ENCODE measurements around the gene MEST. TPM values are rescaled to one million over a fixed set of nuclear protein-coding genes. Genes with fewer than 3 reads are reported as not detected.

Gene MEST
- total RNA-seq, 4 donors from 2014 or later, result 1.4 to 2.3 (median 1.7) TPM

DNA sequence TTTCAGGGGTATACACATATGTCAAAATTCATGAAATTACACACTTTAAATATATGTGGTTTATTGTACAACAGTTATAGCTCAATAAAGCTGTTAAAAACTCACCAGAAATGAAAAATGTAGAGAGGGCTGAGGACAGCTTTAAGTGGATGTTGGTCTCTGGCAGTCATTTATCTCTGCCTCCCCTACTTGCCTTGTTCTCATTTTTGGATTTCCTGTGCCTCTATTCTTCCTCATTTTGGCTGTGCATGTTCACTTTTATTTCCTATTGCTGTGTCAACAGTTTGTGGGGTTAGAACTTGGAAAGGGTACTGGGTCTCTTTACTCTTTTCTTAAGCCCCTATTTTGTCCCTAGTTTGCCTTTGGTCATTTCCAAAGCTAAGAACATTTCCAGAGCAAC is 18.6 kb upstream of the MEST start:
- no peaks in the 10 kb centered on the region for H3K4me1 ChIP-seq
- peaks cover 0 to 9% (median 0%) of the 10 kb centered on the region in 3 donors for H3K9me3 ChIP-seq
- intact Hi-C loops (cut with DNase I; ENCODE audit: low total_unique reads), result no loop called here
- ATAC-seq (no peak), DNase-seq (no peak)
- no peaks in the 10 kb centered on the region for H3K27me3 ChIP-seq
- no peak overlapping the region for H3K4me3 ChIP-seq
- in situ Hi-C loops (cut with MboI; ENCODE audit: low sequenced_read_pairs in 4 of 4), result no loop called here
- no peak overlapping the region for H3K27ac ChIP-seq
- no peaks in the 10 kb centered on the region for H3K36me3 ChIP-seq
- TF ChIP-seq, protein P1, sequence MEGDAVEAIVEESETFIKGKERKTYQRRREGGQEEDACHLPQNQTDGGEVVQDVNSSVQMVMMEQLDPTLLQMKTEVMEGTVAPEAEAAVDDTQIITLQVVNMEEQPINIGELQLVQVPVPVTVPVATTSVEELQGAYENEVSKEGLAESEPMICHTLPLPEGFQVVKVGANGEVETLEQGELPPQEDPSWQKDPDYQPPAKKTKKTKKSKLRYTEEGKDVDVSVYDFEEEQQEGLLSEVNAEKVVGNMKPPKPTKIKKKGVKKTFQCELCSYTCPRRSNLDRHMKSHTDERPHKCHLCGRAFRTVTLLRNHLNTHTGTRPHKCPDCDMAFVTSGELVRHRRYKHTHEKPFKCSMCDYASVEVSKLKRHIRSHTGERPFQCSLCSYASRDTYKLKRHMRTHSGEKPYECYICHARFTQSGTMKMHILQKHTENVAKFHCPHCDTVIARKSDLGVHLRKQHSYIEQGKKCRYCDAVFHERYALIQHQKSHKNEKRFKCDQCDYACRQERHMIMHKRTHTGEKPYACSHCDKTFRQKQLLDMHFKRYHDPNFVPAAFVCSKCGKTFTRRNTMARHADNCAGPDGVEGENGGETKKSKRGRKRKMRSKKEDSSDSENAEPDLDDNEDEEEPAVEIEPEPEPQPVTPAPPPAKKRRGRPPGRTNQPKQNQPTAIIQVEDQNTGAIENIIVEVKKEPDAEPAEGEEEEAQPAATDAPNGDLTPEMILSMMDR (IDR thresholded peaks at IDR 0.05 in 4 of 5, conservative IDR thresholded peaks at IDR 0.05 in 1 of 5), result no peak
- TF ChIP-seq POLR2A (IDR thresholded peaks at IDR 0.05), result no peak

DNA sequence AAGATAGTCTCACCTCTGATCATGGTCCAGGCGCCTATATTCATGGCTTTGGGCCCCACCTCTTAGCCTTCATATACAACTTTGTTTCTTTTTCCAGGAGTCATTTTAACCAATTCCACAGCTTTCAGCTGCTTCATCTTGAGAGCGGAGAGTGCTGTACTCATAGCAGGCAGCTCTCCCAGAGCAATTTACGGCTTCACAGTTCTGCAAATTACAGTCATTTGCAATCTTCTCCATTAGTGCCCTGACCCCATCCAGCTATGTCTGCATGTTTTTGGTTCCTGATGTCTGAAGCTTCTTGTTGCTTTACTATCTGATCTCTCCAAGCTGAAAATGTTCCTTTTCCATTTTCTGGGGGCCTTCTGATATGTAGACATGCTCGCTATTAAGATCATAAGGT is 18.0 kb upstream of the MEST start:
- H3K4me1 ChIP-seq, result no peaks in the 10 kb centered on the region
- no peaks in the 10 kb centered on the region for H3K27me3 ChIP-seq
- intact Hi-C loops (cut with DNase I; ENCODE audit: low total_unique reads) (no loop called here), in situ Hi-C loops (cut with MboI; ENCODE audit: low sequenced_read_pairs in 4 of 4) (no loop called here)
- H3K36me3 ChIP-seq, result no peaks in the 10 kb centered on the region
- ATAC-seq (no peak), DNase-seq (no peak)
- peaks cover 0 to 9% (median 0%) of the 10 kb centered on the region in 3 donors for H3K9me3 ChIP-seq
- TF ChIP-seq, protein P1 (IDR thresholded peaks at IDR 0.05 in 4 of 5, conservative IDR thresholded peaks at IDR 0.05 in 1 of 5), result no peak
- TF ChIP-seq POLR2A (IDR thresholded peaks at IDR 0.05), result no peak
- H3K27ac ChIP-seq, result no peak overlapping the region
- H3K4me3 ChIP-seq, result no peak overlapping the region

DNA sequence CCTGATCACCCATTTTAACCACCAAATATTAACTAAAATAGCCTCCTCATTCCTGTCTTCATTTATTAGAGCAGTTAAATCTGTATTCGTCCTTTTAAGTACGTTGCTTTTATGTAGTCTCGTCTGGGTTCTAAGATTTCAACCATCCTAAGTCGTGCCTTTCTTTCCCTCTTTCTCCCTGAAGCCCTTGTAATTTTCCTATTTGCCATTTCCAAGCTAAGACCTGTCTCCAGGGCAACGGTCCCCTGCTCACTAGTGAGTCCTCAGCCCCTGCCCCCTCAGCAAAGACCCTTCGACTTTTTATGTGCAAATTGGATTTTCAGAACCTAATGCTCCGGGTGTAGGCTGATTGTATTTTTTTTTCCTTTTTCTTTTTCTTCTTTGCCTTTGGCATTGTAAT is 16.1 kb upstream of the MEST start:
- H3K4me1 ChIP-seq, result no peaks in the 10 kb centered on the region
- no peak overlapping the region for H3K4me3 ChIP-seq
- in situ Hi-C loops (cut with MboI; ENCODE audit: low sequenced_read_pairs in 4 of 4), result no loop called here
- intact Hi-C loops (cut with DNase I; ENCODE audit: low total_unique reads), result no loop called here
- H3K27me3 ChIP-seq, result peaks cover 0 to 3% (median 0%) of the 10 kb centered on the region in 3 donors
- TF ChIP-seq, protein P1 (IDR thresholded peaks at IDR 0.05 in 4 of 5, conservative IDR thresholded peaks at IDR 0.05 in 1 of 5), result no peak
- TF ChIP-seq POLR2A (IDR thresholded peaks at IDR 0.05), result no peak
- no peaks in the 10 kb centered on the region for H3K36me3 ChIP-seq
- ATAC-seq, result no peak
- peaks cover 0 to 9% (median 0%) of the 10 kb centered on the region in 3 donors for H3K9me3 ChIP-seq
- H3K27ac ChIP-seq, result no peak overlapping the region
- no peak for DNase-seq

DNA sequence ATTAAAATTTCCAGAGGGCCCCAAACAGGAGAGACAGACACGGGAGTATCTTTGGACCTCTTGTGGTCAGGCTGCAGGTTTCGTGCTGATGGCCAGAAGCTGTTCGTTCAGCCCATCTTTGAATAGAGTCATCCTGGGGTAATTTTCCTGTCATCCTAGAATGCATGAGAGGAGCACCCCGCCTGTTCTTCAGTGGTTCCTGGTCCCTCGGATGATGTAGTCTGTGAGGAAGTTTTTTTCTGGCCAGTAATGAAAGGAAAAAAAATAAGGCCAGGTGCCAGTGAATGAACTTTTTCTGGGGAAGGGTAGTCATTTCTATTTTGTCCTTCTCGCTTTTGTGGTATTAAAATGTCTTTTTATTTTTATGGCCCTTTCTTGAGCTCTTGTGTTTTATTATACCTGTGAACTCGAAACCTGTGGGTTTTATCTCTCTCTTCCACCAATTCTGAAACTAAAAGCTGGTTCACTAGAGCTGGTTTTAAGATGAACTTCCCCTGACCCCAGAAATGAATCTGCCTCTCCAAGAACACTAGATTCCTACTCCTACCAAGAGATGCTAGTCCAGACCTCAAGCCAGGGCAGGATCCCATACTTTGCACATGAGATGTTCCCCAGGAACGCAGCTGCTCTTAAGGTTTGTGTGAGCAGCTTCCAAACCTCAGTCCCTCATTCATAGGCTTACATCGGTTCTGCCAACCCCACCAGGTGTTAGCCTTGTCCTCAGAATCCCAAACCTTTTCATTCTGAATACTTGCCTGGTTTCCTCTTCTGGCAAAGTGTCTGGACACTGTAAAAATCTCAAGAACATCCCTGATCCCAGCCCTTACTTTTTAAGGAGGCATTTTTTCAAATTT is 15.4 kb upstream of the MEST start:
- intact Hi-C loops (cut with DNase I; ENCODE audit: low total_unique reads) (no loop called here), in situ Hi-C loops (cut with MboI; ENCODE audit: low sequenced_read_pairs in 4 of 4) (no loop called here)
- no peak overlapping the region for H3K4me3 ChIP-seq
- peaks cover 0 to 3% (median 0%) of the 10 kb centered on the region in 3 donors for H3K27me3 ChIP-seq
- TF ChIP-seq, protein P1 (IDR thresholded peaks at IDR 0.05 in 4 of 5, conservative IDR thresholded peaks at IDR 0.05 in 1 of 5), result no peak
- TF ChIP-seq POLR2A (IDR thresholded peaks at IDR 0.05), result no peak
- peaks cover 0 to 9% (median 0%) of the 10 kb centered on the region in 3 donors for H3K9me3 ChIP-seq
- ATAC-seq (no peak), DNase-seq (no peak)
- no peak overlapping the region for H3K27ac ChIP-seq
- no peaks in the 10 kb centered on the region for H3K36me3 ChIP-seq
- no peaks in the 10 kb centered on the region for H3K4me1 ChIP-seq
